H1 (cell line): ENCODE data around the gene ERO1B. TPM values are rescaled to one million over a fixed set of nuclear protein-coding genes. Genes with fewer than 3 reads are reported as not detected.

Source experiments
- EGR1 ChIP-seq: IDR thresholded peaks from 2 replicates; pipeline ENCODE4 v1.6.1; 2011; ENCODE audit warnings: low read depth, low read length, borderline replicate concordance
- SP2 ChIP-seq: IDR thresholded peaks from 2 replicates; pipeline ENCODE4 v1.6.1; 2012; ENCODE audit warnings: mild to moderate bottlenecking, low read length, inconsistent platforms
- polyA plus RNA-seq, 7 experiments: library from polyadenylated mRNA; depleted of rRNA in 3 of 7; stranded (reverse) in 5 of 7; unstranded in 2 of 7; fragments of >200 nt in 5 of 7; fragments of 200-250 nt in 2 of 7; gene quantifications; 1 replicate in 5 of 7; 2 replicates in 1 of 7; 4 replicates in 1 of 7; pipeline versions ENCODE4 v1.2.1 to v1.2.3, GENCODE V29; 2011 to 2013; ENCODE audit warnings: missing spikeins in 2 of 7, mixed read lengths in 2 of 7
- total RNA-seq: library from RNA; stranded (reverse); fragmentation: NEBNext Ultra II Directional; extraction: Animal tissue kit (Norgen Biotek cat#: 25700); gene quantifications from 2 replicates; pipeline ENCODE4 v1.2.1, GENCODE V29; 2021

The ERO1B gene
- total and polyA plus RNA-seq, 2 of the 8 experiments (the other 6 are each of a cell fraction or from before 2014, with no cell fraction given), result 0.74 to 5.6 TPM

DNA sequence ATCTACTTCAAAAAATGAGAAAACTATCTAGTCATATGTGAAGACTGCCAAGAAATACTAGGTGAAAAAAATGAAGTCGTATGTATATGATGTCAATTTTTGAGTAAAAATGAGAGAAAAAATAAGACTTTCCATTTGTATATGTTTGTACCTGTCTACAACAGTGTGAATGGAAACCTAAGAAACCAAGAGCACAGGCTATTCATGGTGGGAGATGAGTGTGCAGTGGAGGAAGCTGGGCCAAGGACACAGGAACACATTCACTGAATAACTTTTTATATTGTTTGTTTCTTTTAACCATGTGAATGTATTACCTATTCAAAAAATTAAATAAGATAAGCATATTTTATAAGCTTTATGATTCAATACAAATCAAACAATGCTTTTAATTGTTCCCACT is 67.0 kb downstream of the ERO1B start (continued):
- TF ChIP-seq SP2 (no peak), EGR1 (no peak)
